HepG2 (cell line): ENCODE data around the gene TCF12. TPM values are rescaled to one million over a fixed set of nuclear protein-coding genes. Genes with fewer than 3 reads are reported as not detected.
A peak's percentile ranks its signal among the peaks of the same experiment; 100 is the strongest.

Experiments
- ATF1 ChIP-seq: IDR thresholded peaks from 2 replicates; pipeline ENCODE4 v1.6.1; 2016; ENCODE audit warnings: mild to moderate bottlenecking, control low read depth
- CCDC6 ChIP-seq: sonication (generic); formaldehyde crosslinking; IDR thresholded peaks from 2 replicates; pipeline ENCODE4 v1.8.1; 2022; ENCODE audit warnings: mild to moderate bottlenecking, missing genetic modification reagents, moderate library complexity
- EP300 ChIP-seq, 3 experiments: sonication (generic) in 1 of 3; formaldehyde crosslinking in 1 of 3; IDR thresholded peaks; 2 replicates each; pipeline versions ENCODE4 v1.5.1 to v1.6.1; 2011 to 2020; ENCODE audit warnings: low read depth in 2 of 3, low read length in 2 of 3, borderline replicate concordance in 1 of 3, improper control_type of control experiment in 1 of 3, mild to moderate bottlenecking in 1 of 3, missing genetic modification reagents in 1 of 3, moderate library complexity in 1 of 3
- ESRRA ChIP-seq: sonication (generic); formaldehyde crosslinking; IDR thresholded peaks from 2 replicates; pipeline ENCODE4 v1.5.1; 2020; ENCODE audit warnings: mild to moderate bottlenecking, low read depth, missing genetic modification reagents
- PRDM10 ChIP-seq: sonication (generic); formaldehyde crosslinking; IDR thresholded peaks from 2 replicates; pipeline ENCODE4 v1.4.0; 2020; ENCODE audit warnings: low read depth, missing genetic modification reagents
- PRDM15 ChIP-seq: sonication (generic); formaldehyde crosslinking; IDR thresholded peaks from 2 replicates; pipeline ENCODE4 v1.4.0; 2020; ENCODE audit warnings: missing genetic modification reagents
- RAD21 ChIP-seq: fragments of 450-650 bp; formaldehyde crosslinking; IDR thresholded peaks from 2 replicates; pipeline ENCODE4 v1.5.0; 2020; ENCODE audit warnings: mild to moderate bottlenecking
- RFX5 ChIP-seq: IDR thresholded peaks from 2 replicates; pipeline ENCODE4 v1.6.1; 2011; ENCODE audit warnings: low read depth, low read length, improper control_type of control experiment
- TCF7L2 ChIP-seq: IDR thresholded peaks from 2 replicates; pipeline ENCODE4 v1.6.1; 2011; ENCODE audit warnings: mild to moderate bottlenecking, low read depth, low read length, moderate library complexity
- ZBTB38 ChIP-seq: sonication (generic); formaldehyde crosslinking; IDR thresholded peaks from 2 replicates; pipeline ENCODE4 v1.5.1; 2020; ENCODE audit warnings: mild to moderate bottlenecking, missing genetic modification reagents
- ZFP36 ChIP-seq: fragments of 150-350 bp; IDR thresholded peaks from 2 replicates; pipeline ENCODE4 v1.6.1; 2018; ENCODE audit warnings: borderline replicate concordance, low read length, low read depth; ENCODE audit not compliant: partially characterized antibody
- ZKSCAN5 ChIP-seq: sonication (generic); formaldehyde crosslinking; IDR thresholded peaks from 2 replicates; pipeline ENCODE4 v1.5.1; 2020; ENCODE audit warnings: mild to moderate bottlenecking, missing genetic modification reagents
- ZMYM3 ChIP-seq: sonication (generic); formaldehyde crosslinking; IDR thresholded peaks from 2 replicates; pipeline ENCODE4 v1.5.1; 2020; ENCODE audit warnings: mild to moderate bottlenecking, missing genetic modification reagents
- ZNF260 ChIP-seq: sonication (generic); formaldehyde crosslinking; IDR thresholded peaks from 2 replicates; pipeline ENCODE4 v1.4.0; 2020; ENCODE audit warnings: missing genetic modification reagents, low read depth, mild to moderate bottlenecking, borderline replicate concordance
- ZNF337 ChIP-seq: sonication (generic); formaldehyde crosslinking; IDR thresholded peaks from 2 replicates; pipeline ENCODE4 v1.5.1; 2020; ENCODE audit warnings: missing genetic modification reagents, low read depth, mild to moderate bottlenecking, borderline replicate concordance
- ZNF552 ChIP-seq: sonication (generic); formaldehyde crosslinking; IDR thresholded peaks from 2 replicates; pipeline ENCODE4 v1.9.0; 2022; ENCODE audit warnings: missing genetic modification reagents, mild to moderate bottlenecking, borderline replicate concordance
- ZNF597 ChIP-seq: sonication (generic); formaldehyde crosslinking; IDR thresholded peaks from 2 replicates; pipeline ENCODE4 v1.5.0; 2020; ENCODE audit warnings: missing genetic modification reagents
- ZNF749 ChIP-seq: sonication (generic); formaldehyde crosslinking; IDR thresholded peaks from 2 replicates; pipeline ENCODE4 v1.8.0; 2022; ENCODE audit warnings: mild to moderate bottlenecking, missing genetic modification reagents, moderate library complexity, borderline replicate concordance
- ZNF782 ChIP-seq: sonication (generic); formaldehyde crosslinking; IDR thresholded peaks from 2 replicates; pipeline ENCODE4 v1.4.0; 2020; ENCODE audit warnings: missing genetic modification reagents, mild to moderate bottlenecking, borderline replicate concordance
- ZSCAN9 ChIP-seq: IDR thresholded peaks from 2 replicates; pipeline ENCODE4 v1.6.1; 2016; ENCODE audit warnings: borderline replicate concordance
- polyA plus RNA-seq, 8 experiments: library from polyadenylated mRNA; depleted of rRNA in 3 of 8; stranded (reverse) in 7 of 8; unstranded in 1 of 8; fragments of >200 nt; fragmentation: Illumina TruSeq in 4 of 8; extraction: Trizol in 4 of 8; gene quantifications; 2 replicates each; pipeline versions ENCODE4 v1.2.1 to v1.2.3, GENCODE V29; 2011 to 2016; ENCODE audit warnings: low read depth in 4 of 8, missing spikeins in 1 of 8, mixed read lengths in 1 of 8; ENCODE audit not compliant: insufficient read depth in 1 of 8
- total RNA-seq, 5 experiments: library from RNA; depleted of rRNA; stranded (reverse); fragments of >200 nt; fragmentation: Illumina TruSeq; extraction: Trizol; gene quantifications; 2 replicates each; pipeline ENCODE4 v1.2.3, GENCODE V29; 2016; ENCODE audit warnings: low read depth in 1 of 5

The TCF12 gene
- total and polyA plus RNA-seq, 2 of the 13 experiments (the other 11 are each of a cell fraction or from before 2014, with no cell fraction given), result 48.6 to 51.1 TPM

- TF ChIP-seq ZNF552 (CRISPR knock-in tag) (0 out of 2 replicates have a peak, but pooled peaks have one; percentile 34), CCDC6 (peak; percentile 29; the same call in 1 of the 2 replicates), ZNF782 (CRISPR knock-in tag) (no peak; the same call in 1 of the 2 replicates), ZNF337 (no peak), PRDM15 (CRISPR knock-in tag) (peak; percentile 18; the same call in 1 of the 2 replicates), ZNF597 (CRISPR knock-in tag) (no peak), ATF1 (CRISPR knock-in tag) (no peak), EP300 (IDR thresholded peaks at IDR 0.05; ENCODE audit: low read depth in 2 of 2, low read length in 2 of 2) (peak; percentile 16 to 48; a peak in 1 of 4 replicates), EP300 (CRISPR knock-in tag; IDR thresholded peaks at IDR 0.05; ENCODE audit: borderline replicate concordance) (no peak), ZBTB38 (CRISPR knock-in tag) (peak; percentile 96), ZNF749 (CRISPR knock-in tag) (no peak), ZSCAN9 (CRISPR knock-in tag) (peak; percentile 87), ESRRA (CRISPR knock-in tag) (no peak), ZKSCAN5 (CRISPR knock-in tag) (no peak), RFX5 (no peak), ZNF260 (CRISPR knock-in tag) (0 out of 2 replicates have a peak, but pooled peaks have one; percentile 60), ZMYM3 (CRISPR knock-in tag) (peak; percentile 96), ZFP36 (no peak), TCF7L2 (no peak), RAD21 (CRISPR knock-in tag) (peak; percentile 51; the same call in 1 of the 2 replicates), PRDM10 (CRISPR knock-in tag) (0 out of 2 replicates have a peak, but pooled peaks have one; percentile 43)
These were observed at the start of gene TCF12 (continued) for GRCh38 chr15:56918046-56918938.
